ENCODE data around the gene DLGAP1.
"Not testable (repeated sequence)": the region's sequence is repeated elsewhere in the genome, so short reads cannot be mapped to it uniquely, and the experiment has no call there.

DLGAP1 gene

GRCh38 chr18:4385876-4386275 is 69.2 kb downstream of the DLGAP1 start:
- DNase-seq (ENCODE audit: low spot score), result no peak

- DNase-seq (ENCODE audit: low spot score), result no peak
These were observed 70.2 kb downstream of the DLGAP1 start for GRCh38 chr18:4384932-4385331.

DNA sequence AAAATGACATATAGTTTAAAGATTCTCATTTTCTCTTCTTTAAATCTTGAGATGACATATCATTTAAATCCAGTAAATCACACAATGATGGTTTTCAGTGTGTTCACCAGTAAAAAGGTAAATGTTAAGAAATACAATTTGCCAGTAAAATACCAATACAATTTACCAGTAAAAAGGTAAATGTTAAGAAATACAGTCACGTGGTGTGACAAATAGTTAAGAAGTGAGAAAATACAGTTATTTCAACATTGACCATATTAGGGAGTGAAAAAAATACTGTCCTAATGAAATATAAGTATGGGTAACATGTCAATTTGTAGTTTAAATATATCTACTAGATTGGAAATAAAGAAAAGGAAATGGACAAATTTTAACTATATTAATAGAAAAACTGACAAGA is 80.5 kb downstream of the DLGAP1 start:
- DNase-seq (ENCODE audit: low spot score), result no peak

DNA sequence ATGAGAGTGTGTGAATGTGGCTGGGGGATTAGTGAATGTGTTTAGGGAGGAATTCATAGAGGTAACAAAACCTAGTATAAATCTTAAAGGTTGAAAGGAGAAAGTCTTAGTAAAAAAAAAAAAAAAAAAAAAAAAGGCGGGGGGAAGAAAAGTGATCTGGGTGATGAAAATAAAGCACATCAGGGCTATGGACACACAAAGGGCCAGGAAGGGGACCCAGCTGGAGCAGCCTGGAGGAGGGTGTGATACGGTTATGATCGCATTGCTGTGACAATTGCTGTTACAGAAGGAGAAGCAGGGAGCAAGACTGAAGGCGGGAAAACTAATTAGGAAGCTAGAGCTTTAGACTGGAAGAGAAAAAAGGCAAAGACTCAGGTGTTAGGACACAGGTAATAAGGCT is 85.4 kb downstream of the DLGAP1 start:
- DNase-seq (ENCODE audit: low spot score), result no peak

- DNase-seq (ENCODE audit: low spot score), result no peak
These were observed 94.8 kb downstream of the DLGAP1 start for GRCh38 chr18:4360221-4360715.

DNA sequence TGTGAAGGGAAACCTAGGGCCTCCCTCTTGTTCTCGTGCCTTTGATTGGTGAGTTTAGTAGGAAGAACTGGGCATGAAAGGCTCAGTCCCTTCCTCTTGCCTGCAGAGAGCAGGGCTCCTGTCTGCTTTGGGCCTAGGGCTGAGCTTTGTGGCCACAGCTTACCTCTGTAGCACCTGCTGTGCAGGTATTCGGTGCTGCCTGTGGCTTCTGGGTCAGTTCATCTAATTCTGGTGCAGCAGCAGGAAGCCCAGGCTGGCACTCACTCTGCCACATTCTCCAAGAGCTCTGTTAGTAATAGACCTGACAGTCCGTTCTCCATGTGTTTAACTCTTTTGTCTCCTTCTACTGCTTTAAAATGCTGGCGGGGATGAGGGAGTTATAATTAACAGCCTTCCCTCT is 96.5 kb downstream of the DLGAP1 start:
- DNase-seq (ENCODE audit: low spot score), result no peak

DNA sequence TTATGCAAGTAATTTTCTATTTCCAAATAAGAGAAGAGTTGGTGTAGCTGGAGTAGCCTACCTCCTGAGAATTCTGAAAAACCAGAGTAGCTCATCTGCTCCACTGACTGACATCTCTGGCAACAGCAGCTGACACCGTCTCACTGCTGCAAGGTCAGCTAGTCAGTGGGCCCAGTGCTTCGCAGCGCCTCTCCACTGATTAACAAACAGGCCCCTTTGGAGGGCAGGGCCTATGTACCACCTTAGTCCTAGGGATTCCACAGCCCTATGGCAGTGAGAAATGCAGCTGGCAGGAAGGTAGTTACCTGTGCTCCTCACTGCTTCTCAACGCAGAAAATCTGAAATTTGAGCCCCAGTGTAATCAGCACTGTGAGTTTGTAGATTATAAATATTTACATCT is 97.5 kb downstream of the DLGAP1 start:
- DNase-seq (ENCODE audit: low spot score), result no peak

DNA sequence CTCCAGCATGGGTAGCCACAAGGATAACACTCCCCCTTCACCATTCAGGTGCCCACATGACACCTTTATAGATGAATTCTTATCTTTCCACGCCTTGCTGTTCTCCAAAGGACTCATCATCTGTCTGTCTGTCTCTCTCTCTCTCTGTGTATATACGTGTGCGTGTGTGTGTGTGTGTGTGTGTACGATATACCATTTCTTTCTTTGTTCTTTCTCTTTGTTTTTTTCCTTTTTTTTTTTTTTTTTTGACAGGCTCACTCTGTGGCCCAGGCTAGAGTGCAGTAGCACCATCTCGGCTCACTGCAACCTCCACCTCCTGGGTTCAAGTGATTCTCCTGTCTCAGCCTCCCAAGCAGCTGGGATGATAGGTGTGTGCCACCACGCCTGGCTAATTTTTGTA is 98.2 kb downstream of the DLGAP1 start:
- DNase-seq (ENCODE audit: low spot score), result no peak

DNA sequence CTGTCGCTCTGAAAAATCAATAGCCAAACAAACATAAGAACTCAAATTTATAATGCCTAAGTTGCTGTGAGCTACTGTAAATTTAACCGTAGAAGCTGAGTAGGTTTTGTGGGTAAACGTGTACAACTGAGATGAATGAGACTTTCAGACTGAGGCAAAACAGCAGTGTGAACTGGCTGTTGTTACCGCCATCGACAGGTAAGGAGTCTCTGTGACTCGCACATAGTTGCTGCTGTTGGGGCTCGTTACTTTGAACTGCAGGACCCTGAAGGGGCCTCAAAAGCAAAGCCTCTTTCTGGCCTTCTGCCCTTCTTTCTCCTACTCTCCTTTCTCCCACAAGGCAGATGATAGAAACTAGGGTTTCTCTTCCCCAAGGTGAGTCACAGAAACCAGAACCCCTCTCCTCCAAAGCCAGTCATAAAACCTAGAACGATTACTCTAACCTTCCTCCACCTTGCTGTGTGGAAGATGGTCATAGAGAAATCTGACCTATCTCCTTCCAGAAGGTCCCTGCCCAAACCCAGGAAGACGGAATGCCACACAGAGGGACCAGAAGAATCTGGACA is 101.2 kb downstream of the DLGAP1 start:
- DNase-seq (ENCODE audit: low spot score), result no peak

GRCh38 chr18:4352746-4353551 is 102.2 kb downstream of the DLGAP1 start:
- no peak for DNase-seq (ENCODE audit: low spot score)

- DNase-seq (ENCODE audit: low spot score), result no peak
These were observed 104.1 kb downstream of the DLGAP1 start for GRCh38 chr18:4351005-4351404.

DNA sequence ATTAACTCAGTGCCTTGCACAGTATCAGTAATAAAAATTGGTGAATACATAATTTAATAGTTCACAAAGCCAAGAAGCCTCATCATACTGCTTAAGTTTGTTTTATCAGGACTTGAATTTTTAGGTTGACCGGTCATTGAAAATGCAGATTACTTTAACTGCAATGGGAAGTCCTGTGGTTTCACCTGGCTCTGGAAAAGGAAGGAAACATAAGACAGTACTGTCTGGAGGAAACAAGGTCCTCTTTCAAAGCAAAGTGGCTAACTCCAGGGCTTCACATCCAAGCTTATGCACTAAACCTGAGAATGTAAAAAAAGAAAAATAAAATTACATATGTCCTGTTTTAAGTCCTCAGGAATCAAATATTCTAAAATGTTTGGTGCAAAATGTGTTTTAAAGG is 119.7 kb downstream of the DLGAP1 start:
- DNase-seq (ENCODE audit: low spot score), result no peak

- DNase-seq (ENCODE audit: low spot score), result no peak
These were observed 122.1 kb downstream of the DLGAP1 start for GRCh38 chr18:4333043-4333442.

GRCh38 chr18:4319738-4320677 is 135.1 kb downstream of the DLGAP1 start:
- DNase-seq (ENCODE audit: low spot score), result no peak

- DNase-seq (ENCODE audit: low spot score), result no peak
These were observed 136.8 kb downstream of the DLGAP1 start for GRCh38 chr18:4318311-4318710.

GRCh38 chr18:4311945-4312344 is 143.2 kb downstream of the DLGAP1 start:
- DNase-seq (ENCODE audit: low spot score), result not testable (repeated sequence)

DNA sequence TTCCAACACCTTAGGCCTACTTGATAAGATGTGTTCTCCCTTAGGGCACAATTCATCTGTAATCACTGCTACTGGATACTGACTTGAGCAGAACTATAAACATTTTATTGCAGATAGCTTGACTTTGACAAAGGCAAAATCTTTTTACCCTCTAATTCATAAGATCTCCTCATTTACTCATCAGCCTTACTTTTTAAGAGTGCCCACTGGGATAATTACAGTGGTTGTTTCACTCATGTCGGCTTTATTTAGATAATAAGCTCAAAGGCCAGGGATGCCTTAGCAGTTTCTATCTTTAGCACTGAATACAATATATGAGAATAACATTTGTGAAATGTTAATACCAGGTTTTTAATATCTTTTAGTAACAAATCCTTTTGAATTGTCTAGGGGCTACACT is 144.0 kb downstream of the DLGAP1 start:
- no peak for DNase-seq (ENCODE audit: low spot score)

GRCh38 chr18:4309227-4309626 is 145.9 kb downstream of the DLGAP1 start:
- no peak for DNase-seq (ENCODE audit: low spot score)

DNA sequence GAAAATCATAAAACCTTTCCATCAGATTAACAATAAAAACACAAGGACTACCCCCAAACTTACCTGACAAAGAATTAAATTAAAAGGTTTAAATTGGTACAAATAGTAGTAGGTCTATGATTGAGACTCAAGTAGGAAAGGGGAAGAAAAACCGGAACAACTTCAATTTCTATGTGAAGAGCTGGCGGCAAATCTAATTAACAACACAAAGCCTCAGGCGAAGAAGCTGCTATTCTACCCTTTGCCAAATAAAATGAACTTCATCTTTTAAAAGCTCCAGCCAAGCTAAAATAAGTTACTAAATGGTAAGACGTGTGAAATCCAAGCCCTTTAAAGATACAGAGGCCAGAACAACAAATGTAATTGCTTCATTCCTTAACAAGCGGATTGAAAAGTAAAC is 146.5 kb downstream of the DLGAP1 start:
- no peak for DNase-seq (ENCODE audit: low spot score)

- no peak for DNase-seq (ENCODE audit: low spot score)
These were observed 155.7 kb downstream of the DLGAP1 start for GRCh38 chr18:4299395-4299794.

- DNase-seq (ENCODE audit: low spot score), result no peak
These were observed 161.8 kb downstream of the DLGAP1 start for GRCh38 chr18:4293337-4293736.

DNA sequence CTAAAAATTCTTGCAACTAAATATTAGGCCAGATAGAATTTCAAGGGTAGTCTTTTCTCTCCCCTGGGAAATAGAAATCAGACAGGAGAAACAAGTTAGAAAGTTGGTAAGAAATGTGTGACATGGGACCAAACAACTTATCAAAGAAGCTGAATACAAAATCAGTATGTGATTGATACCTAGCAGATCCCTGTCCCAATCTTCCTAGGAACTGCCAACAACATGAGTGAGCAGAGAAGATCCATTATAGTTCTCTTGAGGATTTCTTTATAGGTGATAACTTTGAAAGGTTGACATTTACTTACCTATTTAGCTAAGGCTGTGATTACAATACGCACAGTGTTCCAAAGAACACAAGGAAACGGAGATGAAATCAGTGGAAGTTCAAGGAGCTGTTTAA is 162.4 kb downstream of the DLGAP1 start:
- DNase-seq (ENCODE audit: low spot score), result no peak

GRCh38 chr18:4287340-4287739 is 167.8 kb downstream of the DLGAP1 start:
- not testable (repeated sequence) for DNase-seq (ENCODE audit: low spot score)

Data from germinal center (tissue), 1 donor.